ENCODE measurements around the gene SLC1A7.

The SLC1A7 gene

GRCh38 chr1:53062708-53063591, 79.5 kb downstream of the SLC1A7 start:
- H2BK15ac ChIP-seq (replicated peaks; ENCODE audit: low read depth), result no peak overlapping the region
- no CpG with 5 or more reads among the region's 61 CpGs for WGBS (ENCODE audit: extremely low coverage, insufficient coverage, low lambda C conversion rate)
- no peak overlapping the region for H3K18ac ChIP-seq (ENCODE audit: low read length)
- H4K8ac ChIP-seq (ENCODE audit: low read depth, low read length), result no peak overlapping the region
- no peaks in the 10 kb centered on the region for H3K79me2 ChIP-seq (ENCODE audit: control insufficient read depth, insufficient read depth, low read length)
- H3K4ac ChIP-seq (ENCODE audit: low read depth, low read length), result no peak overlapping the region
- no peaks in the 10 kb centered on the region for H3K79me1 ChIP-seq (ENCODE audit: low read length)
- H3K36me3 ChIP-seq (ENCODE audit: control insufficient read depth, insufficient read depth, low read length), result no peaks in the 10 kb centered on the region
- no peak overlapping the region for H3K27ac ChIP-seq (ENCODE audit: low read depth, low read length)
- no peak overlapping the region for H3K4me2 ChIP-seq (ENCODE audit: low read length)
- no peak overlapping the region for H4K5ac ChIP-seq (ENCODE audit: low read length)
- no peak for DNase-seq
- H2AK5ac ChIP-seq (ENCODE audit: low read length), result no peak overlapping the region
- H3K23ac ChIP-seq (ENCODE audit: low read length), result no peak overlapping the region
- no peaks in the 10 kb centered on the region for H3K4me1 ChIP-seq (ENCODE audit: control insufficient read depth, low read depth, low read length)
- no peak overlapping the region for H3K4me3 ChIP-seq (ENCODE audit: low read length)
- H3K9ac ChIP-seq (ENCODE audit: low read length), result no peak overlapping the region
- no peak overlapping the region for H2BK5ac ChIP-seq (ENCODE audit: low read length)
- H3K27me3 ChIP-seq (ENCODE audit: insufficient read depth, low read length, poor library complexity), result peaks cover 35% of the 10 kb centered on the region
- no peak overlapping the region for H3K56ac ChIP-seq (ENCODE audit: low read length)
- H2BK120ac ChIP-seq (ENCODE audit: low read depth, low read length), result no peak overlapping the region

GRCh38 chr1:53061859-53062707, 80.4 kb downstream of the SLC1A7 start, which contains the start of gene PODN:
Gene PODN (plus strand): TSS chr1:53062213. CDS start chr1:53069856, 7,643 bp downstream.
- Histone ChIP-seq H3K56ac (ENCODE audit: low read length) (no peak within 1 kb of the TSS), H2BK5ac (ENCODE audit: low read length) (no peak within 1 kb of the TSS), H3K23ac (ENCODE audit: low read length) (peak within 1 kb of the TSS; percentile 83), H3K79me2 (ENCODE audit: control insufficient read depth, insufficient read depth, low read length) (no peaks in the 10 kb centered on the region), H3K4me1 (ENCODE audit: control insufficient read depth, low read depth, low read length) (no peaks in the 10 kb centered on the region), H3K4ac (ENCODE audit: low read depth, low read length) (no peak within 1 kb of the TSS), H3K18ac (ENCODE audit: low read length) (no peak within 1 kb of the TSS), H3K79me1 (ENCODE audit: low read length) (no peaks in the 10 kb centered on the region), H2BK15ac (replicated peaks; ENCODE audit: low read depth) (no peak within 1 kb of the TSS), H3K4me3 (ENCODE audit: low read length) (no peak within 1 kb of the TSS), H3K9ac (ENCODE audit: low read length) (no peak within 1 kb of the TSS), H3K27me3 (ENCODE audit: insufficient read depth, low read length, poor library complexity) (peaks cover 35% of the 10 kb centered on the region), H2BK120ac (ENCODE audit: low read depth, low read length) (no peak within 1 kb of the TSS), H3K36me3 (ENCODE audit: control insufficient read depth, insufficient read depth, low read length) (no peaks in the 10 kb centered on the region), H3K4me2 (ENCODE audit: low read length) (peak within 1 kb of the TSS; percentile 34), H4K5ac (ENCODE audit: low read length) (no peak within 1 kb of the TSS), H4K8ac (ENCODE audit: low read depth, low read length) (no peak within 1 kb of the TSS), H3K27ac (ENCODE audit: low read depth, low read length) (no peak within 1 kb of the TSS), H2AK5ac (ENCODE audit: low read length) (no peak within 1 kb of the TSS)
- no peak for DNase-seq
- no CpG with 5 or more reads among the region's 73 CpGs for WGBS (ENCODE audit: extremely low coverage, insufficient coverage, low lambda C conversion rate)

- Histone ChIP-seq H3K79me2 (ENCODE audit: control insufficient read depth, insufficient read depth, low read length) (no peaks in the 10 kb centered on the region), H3K4me2 (ENCODE audit: low read length) (no peak overlapping the region), H3K9ac (ENCODE audit: low read length) (no peak overlapping the region), H3K4ac (ENCODE audit: low read depth, low read length) (no peak overlapping the region), H3K27me3 (ENCODE audit: insufficient read depth, low read length, poor library complexity) (peaks cover 35% of the 10 kb centered on the region), H3K27ac (ENCODE audit: low read depth, low read length) (no peak overlapping the region), H3K4me3 (ENCODE audit: low read length) (no peak overlapping the region), H3K79me1 (ENCODE audit: low read length) (no peaks in the 10 kb centered on the region), H3K4me1 (ENCODE audit: control insufficient read depth, low read depth, low read length) (no peaks in the 10 kb centered on the region), H4K8ac (ENCODE audit: low read depth, low read length) (no peak overlapping the region), H2BK5ac (ENCODE audit: low read length) (no peak overlapping the region), H2AK5ac (ENCODE audit: low read length) (no peak overlapping the region), H2BK15ac (replicated peaks; ENCODE audit: low read depth) (no peak overlapping the region), H3K36me3 (ENCODE audit: control insufficient read depth, insufficient read depth, low read length) (no peaks in the 10 kb centered on the region), H3K56ac (ENCODE audit: low read length) (no peak overlapping the region), H2BK120ac (ENCODE audit: low read depth, low read length) (no peak overlapping the region), H4K5ac (ENCODE audit: low read length) (no peak overlapping the region), H3K23ac (ENCODE audit: low read length) (peak overlapping the region; percentile 83), H3K18ac (ENCODE audit: low read length) (no peak overlapping the region)
- no CpG with 5 or more reads among the region's 19 CpGs for WGBS (ENCODE audit: extremely low coverage, insufficient coverage, low lambda C conversion rate)
- no peak for DNase-seq
Observed at GRCh38 chr1:53061123-53061858, 81.1 kb downstream of the SLC1A7 start.

GRCh38 chr1:53060579-53060978, 81.9 kb downstream of the SLC1A7 start:
- Histone ChIP-seq H3K4me1 (ENCODE audit: control insufficient read depth, low read depth, low read length) (no peaks in the 10 kb centered on the region), H3K18ac (ENCODE audit: low read length) (no peak overlapping the region), H3K27ac (ENCODE audit: low read depth, low read length) (no peak overlapping the region), H4K5ac (ENCODE audit: low read length) (no peak overlapping the region), H3K79me1 (ENCODE audit: low read length) (no peaks in the 10 kb centered on the region), H3K4me2 (ENCODE audit: low read length) (no peak overlapping the region), H2AK5ac (ENCODE audit: low read length) (no peak overlapping the region), H2BK15ac (replicated peaks; ENCODE audit: low read depth) (no peak overlapping the region), H3K56ac (ENCODE audit: low read length) (no peak overlapping the region), H3K9ac (ENCODE audit: low read length) (no peak overlapping the region), H3K4ac (ENCODE audit: low read depth, low read length) (no peak overlapping the region), H3K36me3 (ENCODE audit: control insufficient read depth, insufficient read depth, low read length) (no peaks in the 10 kb centered on the region), H4K8ac (ENCODE audit: low read depth, low read length) (no peak overlapping the region), H3K27me3 (ENCODE audit: insufficient read depth, low read length, poor library complexity) (peaks cover 35% of the 10 kb centered on the region), H3K4me3 (ENCODE audit: low read length) (no peak overlapping the region), H3K79me2 (ENCODE audit: control insufficient read depth, insufficient read depth, low read length) (no peaks in the 10 kb centered on the region), H2BK5ac (ENCODE audit: low read length) (no peak overlapping the region), H3K23ac (ENCODE audit: low read length) (no peak overlapping the region), H2BK120ac (ENCODE audit: low read depth, low read length) (no peak overlapping the region)
- no peak for DNase-seq
- WGBS (ENCODE audit: extremely low coverage, insufficient coverage, low lambda C conversion rate), result no CpG with 5 or more reads among the region's 1 CpG

- Histone ChIP-seq H3K79me1 (ENCODE audit: low read length) (no peaks in the 10 kb centered on the region), H3K4me1 (ENCODE audit: control insufficient read depth, low read depth, low read length) (no peaks in the 10 kb centered on the region), H3K79me2 (ENCODE audit: control insufficient read depth, insufficient read depth, low read length) (no peaks in the 10 kb centered on the region), H3K4me3 (ENCODE audit: low read length) (no peak overlapping the region), H3K36me3 (ENCODE audit: control insufficient read depth, insufficient read depth, low read length) (no peaks in the 10 kb centered on the region), H2BK5ac (ENCODE audit: low read length) (no peak overlapping the region), H3K56ac (ENCODE audit: low read length) (no peak overlapping the region), H3K18ac (ENCODE audit: low read length) (no peak overlapping the region), H3K4me2 (ENCODE audit: low read length) (no peak overlapping the region), H3K9ac (ENCODE audit: low read length) (no peak overlapping the region), H2BK120ac (ENCODE audit: low read depth, low read length) (no peak overlapping the region), H3K23ac (ENCODE audit: low read length) (no peak overlapping the region), H3K27me3 (ENCODE audit: insufficient read depth, low read length, poor library complexity) (peaks cover 19% of the 10 kb centered on the region), H4K8ac (ENCODE audit: low read depth, low read length) (no peak overlapping the region), H2BK15ac (replicated peaks; ENCODE audit: low read depth) (no peak overlapping the region), H3K27ac (ENCODE audit: low read depth, low read length) (no peak overlapping the region), H4K5ac (ENCODE audit: low read length) (no peak overlapping the region), H3K4ac (ENCODE audit: low read depth, low read length) (no peak overlapping the region), H2AK5ac (ENCODE audit: low read length) (no peak overlapping the region)
- no CpG with 5 or more reads among the region's 2 CpGs for WGBS (ENCODE audit: extremely low coverage, insufficient coverage, low lambda C conversion rate)
- DNase-seq, result no peak
Observed at GRCh38 chr1:53057127-53057526, 85.3 kb downstream of the SLC1A7 start.
